ENCODE measurements around the gene C1R. TPM values are rescaled to one million over a fixed set of nuclear protein-coding genes. Genes with fewer than 3 reads are reported as not detected.

C1R gene
- total and polyA plus RNA-seq, 2 of the 8 experiments (the other 6 are each of a cell fraction or from before 2014, with no cell fraction given) = 6.9 to 16.3 TPM

DNA sequence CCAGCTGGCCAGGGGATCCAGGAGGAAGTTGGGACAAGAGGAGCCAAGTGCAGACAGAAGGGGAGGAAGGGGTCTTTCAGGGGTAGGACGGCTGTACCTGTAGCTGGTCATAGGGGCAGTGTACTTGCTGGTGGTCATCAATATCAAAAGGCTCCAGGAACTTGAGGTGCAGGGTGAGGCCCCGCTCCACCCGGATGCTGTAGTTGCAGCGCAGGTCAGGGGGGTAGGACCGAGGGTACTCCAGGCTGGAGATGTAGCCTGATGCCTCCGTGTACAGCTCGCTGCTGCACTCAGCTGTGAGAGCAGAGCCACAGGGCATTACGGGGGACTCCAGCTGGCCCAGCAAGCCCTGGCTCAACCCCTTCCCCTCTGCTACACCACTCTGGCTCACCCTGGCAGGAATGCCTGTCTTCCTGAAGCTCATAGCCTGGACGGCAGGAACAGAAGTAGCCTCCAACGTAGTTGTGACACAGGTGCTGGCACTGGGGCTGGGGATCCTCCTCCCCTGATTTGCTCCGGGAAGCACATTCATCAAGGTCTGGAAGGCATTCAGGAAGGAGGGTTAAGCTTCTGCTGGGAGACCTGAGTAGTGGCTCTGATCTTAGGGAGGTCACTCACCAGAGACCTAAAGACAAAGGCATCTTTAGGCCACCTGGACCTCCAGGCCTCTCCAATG, 2.9 kb downstream of the C1R start:
- H2BK5ac ChIP-seq (ENCODE audit: low read depth, low read length) = no peak overlapping the region
- no peak overlapping the region for H3K27ac ChIP-seq (ENCODE audit: low read depth, low read length)
- peak overlapping the region; percentile 84; the same call in 1 of the 2 replicates for H2BK15ac ChIP-seq (ENCODE audit: low read length)
- no peak overlapping the region; a peak in 1 of 4 replicates for H3K4me2 ChIP-seq (ENCODE audit: insufficient read depth in 1 of 2, low read depth in 2 of 2, low read length in 2 of 2)
- H2AK5ac ChIP-seq (ENCODE audit: low read depth, low read length) = peak overlapping the region; percentile 9; the same call in 1 of the 2 replicates
- peaks cover 12% of the 10 kb centered on the region; the same call in 1 of the 2 replicates for H3K23me2 ChIP-seq (ENCODE audit: low read depth, low read length)
- H4K20me1 ChIP-seq (replicated peaks in 1 of 2; ENCODE audit: control insufficient read depth in 1 of 2, insufficient read depth in 2 of 2, low read length in 2 of 2) = peaks cover 0 to 9% of the 10 kb centered on the region in 2 experiments
- H3K4me1 ChIP-seq (replicated peaks in 1 of 4; ENCODE audit: control insufficient read depth in 3 of 4, insufficient read depth in 4 of 4, low read length in 3 of 4) = peaks cover 7 to 21% (median 16%) of the 10 kb centered on the region in 4 experiments
- WGBS, 2 experiments (ENCODE audit: extremely low coverage in 1 of 2, insufficient coverage in 1 of 2, insufficient read length in 1 of 2, insufficient replicate concordance in 2 of 2, low coverage in 1 of 2, low lambda C conversion rate in 2 of 2, missing lambda C conversion rate in 1 of 2) = 93% methylated on average over 11 of the region's 11 CpGs; no CpG with 5 or more reads in 1 of the 2 experiments
- H3K9me3 ChIP-seq (ENCODE audit: insufficient read depth in 2 of 2, low read depth in 1 of 2, low read length in 1 of 2) = no peaks in the 10 kb centered on the region; a peak in 1 of 4 replicates
- no peak overlapping the region for H3K9ac ChIP-seq (replicated peaks in 1 of 4; ENCODE audit: extremely low read depth in 1 of 4, low read depth in 3 of 4, low read length in 3 of 4)
- no peaks in the 10 kb centered on the region for H3K79me2 ChIP-seq (ENCODE audit: control insufficient read depth in 1 of 2, insufficient read depth in 2 of 2, low read length in 2 of 2)
- no peak overlapping the region for H3K4me3 ChIP-seq (ENCODE audit: extremely low read depth in 1 of 4, insufficient read depth in 2 of 4, low read depth in 3 of 4, low read length in 4 of 4)
- ChIA-PET POLR2A (ENCODE audit: partially characterized antibody) (interaction anchor here (0.9 to 2.6 kb wide), 9 partner anchors 9 to 112 kb away, joined by 3 to 14 read pairs (median 5); partner anchors contain the start of genes C1RL and C1S), CTCF (ENCODE audit: partially characterized antibody) (interaction anchor here (1.0 to 4.3 kb wide), 8 partner anchors 9 to 127 kb away, joined by 3 to 24 read pairs (median 6); partner anchors contain the start of gene C1RL)
- no peak overlapping the region for H3K18ac ChIP-seq (ENCODE audit: extremely low read depth, low read length)
- H3K4ac ChIP-seq (replicated peaks; ENCODE audit: insufficient read length, low read depth, low read length) = no peak overlapping the region
- no peak overlapping the region for H2AFZ ChIP-seq (ENCODE audit: low read length)
- peak overlapping the region; percentile 41 for H4K8ac ChIP-seq (ENCODE audit: extremely low read depth, insufficient read depth, low read length)
- H2BK12ac ChIP-seq (ENCODE audit: low read depth, low read length) = peak overlapping the region; percentile 71; the same call in 1 of the 2 replicates
- H3K56ac ChIP-seq (replicated peaks; ENCODE audit: insufficient read length, low read depth, low read length) = no peak overlapping the region
- peaks cover 0 to 5% (median 2%) of the 10 kb centered on the region in 4 experiments; a peak in 2 of 8 replicates for H3K36me3 ChIP-seq (ENCODE audit: control insufficient read depth in 2 of 4, insufficient read depth in 4 of 4, low read length in 3 of 4)
- no peak overlapping the region for H2BK20ac ChIP-seq (ENCODE audit: low read length)
- DNase-seq (ENCODE audit: low read depth in 1 of 2, low spot score in 2 of 2) (no peak), FAIRE-seq (no peak)
- no peak overlapping the region for H3K23ac ChIP-seq (ENCODE audit: insufficient read length)
- no peak overlapping the region for H3K14ac ChIP-seq (ENCODE audit: insufficient read length)
- no peaks in the 10 kb centered on the region; a peak in 1 of 7 replicates for H3K27me3 ChIP-seq (replicated peaks in 1 of 4; ENCODE audit: control insufficient read depth in 3 of 4, extremely low read depth in 1 of 4, insufficient read depth in 3 of 4, low read length in 3 of 4)
- H4K5ac ChIP-seq (ENCODE audit: insufficient read length, low read depth, low read length) = no peak overlapping the region
- H2BK120ac ChIP-seq (replicated peaks; ENCODE audit: low read depth, low read length) = no peak overlapping the region
- no peaks in the 10 kb centered on the region for H3K79me1 ChIP-seq (ENCODE audit: low read depth, low read length)
- no peak overlapping the region for H4K91ac ChIP-seq (replicated peaks; ENCODE audit: insufficient read length, low read length)
- TF ChIP-seq RBBP5 (IDR thresholded peaks at IDR 0.05; ENCODE audit: borderline replicate concordance, low read depth, low read length) (no peak), RFX5 (IDR thresholded peaks at IDR 0.05; ENCODE audit: borderline replicate concordance, low read depth, low read length) (no peak), EP300 (IDR thresholded peaks at IDR 0.05; ENCODE audit: borderline replicate concordance in 1 of 2, low read depth in 2 of 2, low read length in 2 of 2) (no peak), RNF2 (IDR thresholded peaks at IDR 0.05; ENCODE audit: borderline replicate concordance, low read depth, low read length, missing control alignments, poor library complexity, severe bottlenecking) (no peak), BACH1 (IDR thresholded peaks at IDR 0.05; ENCODE audit: low read length) (no peak), TAF1 (IDR thresholded peaks at IDR 0.05; ENCODE audit: low read depth, low read length) (no peak), BCL11A (IDR thresholded peaks at IDR 0.05; ENCODE audit: low read depth in 2 of 2, low read length in 2 of 2) (no peak), HDAC2 (IDR thresholded peaks at IDR 0.05; ENCODE audit: borderline replicate concordance in 1 of 2, low read depth in 2 of 2, low read length in 2 of 2) (no peak), TCF12 (IDR thresholded peaks at IDR 0.05; ENCODE audit: low read depth, low read length) (no peak)
- TF ChIP-seq, protein P1, sequence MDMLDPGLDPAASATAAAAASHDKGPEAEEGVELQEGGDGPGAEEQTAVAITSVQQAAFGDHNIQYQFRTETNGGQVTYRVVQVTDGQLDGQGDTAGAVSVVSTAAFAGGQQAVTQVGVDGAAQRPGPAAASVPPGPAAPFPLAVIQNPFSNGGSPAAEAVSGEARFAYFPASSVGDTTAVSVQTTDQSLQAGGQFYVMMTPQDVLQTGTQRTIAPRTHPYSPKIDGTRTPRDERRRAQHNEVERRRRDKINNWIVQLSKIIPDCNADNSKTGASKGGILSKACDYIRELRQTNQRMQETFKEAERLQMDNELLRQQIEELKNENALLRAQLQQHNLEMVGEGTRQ (IDR thresholded peaks at IDR 0.05; ENCODE audit: low read length) = no peak
